ENCODE data around the gene HSPG2.
"Not testable (repeated sequence)": the region's sequence is repeated elsewhere in the genome, so short reads cannot be mapped to it uniquely, and the experiment has no call there.

The HSPG2 gene

GRCh38 chr1:21913258-21913657 is 23.9 kb downstream of the HSPG2 start:
- Histone ChIP-seq H3K36me3 (ENCODE audit: control insufficient read depth, insufficient read depth, low read length) (no peaks in the 10 kb centered on the region), H3K4me3 (ENCODE audit: insufficient read depth, low read depth, low read length) (no peak overlapping the region), H3K9me3 (ENCODE audit: control insufficient read depth, low read length) (no peaks in the 10 kb centered on the region), H3K4me1 (ENCODE audit: control insufficient read depth, insufficient read depth, low read length) (peaks cover 37% of the 10 kb centered on the region), H3K27ac (ENCODE audit: insufficient read depth, low read depth, low read length, poor library complexity, severe bottlenecking) (no peak overlapping the region), H3K27me3 (ENCODE audit: control insufficient read depth, insufficient read depth, low read length, poor library complexity, severe bottlenecking) (no peaks in the 10 kb centered on the region)
- 58 to 63% methylated on average over 8 of the region's 8 CpGs for WGBS, 2 experiments

GRCh38 chr1:21912038-21912758 is 24.9 kb downstream of the HSPG2 start:
- Histone ChIP-seq H3K9me3 (ENCODE audit: control insufficient read depth, low read length) (no peaks in the 10 kb centered on the region), H3K36me3 (ENCODE audit: control insufficient read depth, insufficient read depth, low read length) (no peaks in the 10 kb centered on the region), H3K4me1 (ENCODE audit: control insufficient read depth, insufficient read depth, low read length) (peaks cover 37% of the 10 kb centered on the region), H3K27me3 (ENCODE audit: control insufficient read depth, insufficient read depth, low read length, poor library complexity, severe bottlenecking) (no peaks in the 10 kb centered on the region), H3K4me3 (ENCODE audit: insufficient read depth, low read depth, low read length) (no peak overlapping the region), H3K27ac (ENCODE audit: insufficient read depth, low read depth, low read length, poor library complexity, severe bottlenecking) (peak overlapping the region; percentile 2)
- 88 to 96% methylated on average over 7 to 9 of the region's 9 CpGs for WGBS, 2 experiments

GRCh38 chr1:21911205-21912001 is 25.7 kb downstream of the HSPG2 start:
- Histone ChIP-seq H3K4me1 (ENCODE audit: control insufficient read depth, insufficient read depth, low read length) (peaks cover 42% of the 10 kb centered on the region), H3K4me3 (ENCODE audit: insufficient read depth, low read depth, low read length) (no peak overlapping the region)
- 41 to 53% methylated on average over 10 of the region's 10 CpGs for WGBS, 2 experiments

GRCh38 chr1:21910558-21911204 is 26.4 kb downstream of the HSPG2 start:
- Histone ChIP-seq H3K4me1 (ENCODE audit: control insufficient read depth, insufficient read depth, low read length) (peaks cover 44% of the 10 kb centered on the region), H3K9me3 (ENCODE audit: control insufficient read depth, low read length) (no peaks in the 10 kb centered on the region), H3K4me3 (ENCODE audit: insufficient read depth, low read depth, low read length) (no peak overlapping the region), H3K27ac (ENCODE audit: insufficient read depth, low read depth, low read length, poor library complexity, severe bottlenecking) (peak overlapping the region; percentile 77), H3K36me3 (ENCODE audit: control insufficient read depth, insufficient read depth, low read length) (no peaks in the 10 kb centered on the region), H3K27me3 (ENCODE audit: control insufficient read depth, insufficient read depth, low read length, poor library complexity, severe bottlenecking) (no peaks in the 10 kb centered on the region)
- WGBS, 2 experiments: 75 to 78% methylated on average over 10 to 11 of the region's 11 CpGs

More at GRCh38 chr1:21911205-21912001, 25.7 kb downstream of the HSPG2 start:
- Histone ChIP-seq H3K27ac (ENCODE audit: insufficient read depth, low read depth, low read length, poor library complexity, severe bottlenecking) (peak overlapping the region; percentile 69), H3K27me3 (ENCODE audit: control insufficient read depth, insufficient read depth, low read length, poor library complexity, severe bottlenecking) (no peaks in the 10 kb centered on the region), H3K9me3 (ENCODE audit: control insufficient read depth, low read length) (no peaks in the 10 kb centered on the region), H3K36me3 (ENCODE audit: control insufficient read depth, insufficient read depth, low read length) (no peaks in the 10 kb centered on the region)

GRCh38 chr1:21909787-21910503 is 27.2 kb downstream of the HSPG2 start:
- WGBS, 2 experiments: 23 to 27% methylated on average over 9 of the region's 9 CpGs
- Histone ChIP-seq H3K27me3 (ENCODE audit: control insufficient read depth, insufficient read depth, low read length, poor library complexity, severe bottlenecking) (no peaks in the 10 kb centered on the region), H3K36me3 (ENCODE audit: control insufficient read depth, insufficient read depth, low read length) (no peaks in the 10 kb centered on the region), H3K27ac (ENCODE audit: insufficient read depth, low read depth, low read length, poor library complexity, severe bottlenecking) (peak overlapping the region; percentile 77), H3K4me3 (ENCODE audit: insufficient read depth, low read depth, low read length) (no peak overlapping the region), H3K4me1 (ENCODE audit: control insufficient read depth, insufficient read depth, low read length) (peaks cover 44% of the 10 kb centered on the region), H3K9me3 (ENCODE audit: control insufficient read depth, low read length) (no peaks in the 10 kb centered on the region)

GRCh38 chr1:21909286-21909759 is 27.8 kb downstream of the HSPG2 start:
- H3K4me1 ChIP-seq (ENCODE audit: control insufficient read depth, insufficient read depth, low read length): peaks cover 44% of the 10 kb centered on the region
- 86 to 100% methylated on average over 1 of the region's 1 CpG for WGBS, 2 experiments
- H3K27ac ChIP-seq (ENCODE audit: insufficient read depth, low read depth, low read length, poor library complexity, severe bottlenecking): peak overlapping the region; percentile 77

GRCh38 chr1:21907737-21908534 is 29.2 kb downstream of the HSPG2 start:
- not testable (repeated sequence) for H3K27ac ChIP-seq (ENCODE audit: insufficient read depth, low read depth, low read length, poor library complexity, severe bottlenecking); H3K27me3 ChIP-seq (ENCODE audit: control insufficient read depth, insufficient read depth, low read length, poor library complexity, severe bottlenecking); H3K9me3 ChIP-seq (ENCODE audit: control insufficient read depth, low read length); H3K4me3 ChIP-seq (ENCODE audit: insufficient read depth, low read depth, low read length); H3K36me3 ChIP-seq (ENCODE audit: control insufficient read depth, insufficient read depth, low read length)
- H3K4me1 ChIP-seq (ENCODE audit: control insufficient read depth, insufficient read depth, low read length): peaks cover 35% of the 10 kb centered on the region
- 95 to 96% methylated on average over 19 of the region's 19 CpGs for WGBS, 2 experiments

More at GRCh38 chr1:21909286-21909759, 27.8 kb downstream of the HSPG2 start:
- H3K4me3 ChIP-seq (ENCODE audit: insufficient read depth, low read depth, low read length): no peak overlapping the region
- no peaks in the 10 kb centered on the region for H3K36me3 ChIP-seq (ENCODE audit: control insufficient read depth, insufficient read depth, low read length)
- no peaks in the 10 kb centered on the region for H3K9me3 ChIP-seq (ENCODE audit: control insufficient read depth, low read length)
- H3K27me3 ChIP-seq (ENCODE audit: control insufficient read depth, insufficient read depth, low read length, poor library complexity, severe bottlenecking): no peaks in the 10 kb centered on the region

- 90 to 94% methylated on average over 9 of the region's 9 CpGs for WGBS, 2 experiments
- Histone ChIP-seq H3K36me3 (ENCODE audit: control insufficient read depth, insufficient read depth, low read length) (no peaks in the 10 kb centered on the region), H3K9me3 (ENCODE audit: control insufficient read depth, low read length) (no peaks in the 10 kb centered on the region), H3K27me3 (ENCODE audit: control insufficient read depth, insufficient read depth, low read length, poor library complexity, severe bottlenecking) (no peaks in the 10 kb centered on the region), H3K4me1 (ENCODE audit: control insufficient read depth, insufficient read depth, low read length) (peaks cover 35% of the 10 kb centered on the region), H3K4me3 (ENCODE audit: insufficient read depth, low read depth, low read length) (no peak overlapping the region), H3K27ac (ENCODE audit: insufficient read depth, low read depth, low read length, poor library complexity, severe bottlenecking) (no peak overlapping the region)
Observed at GRCh38 chr1:21907079-21907418, 30.1 kb downstream of the HSPG2 start.
